ENCODE measurements around the gene FBLN1.
"Not testable (repeated sequence)": the region's sequence is repeated elsewhere in the genome, so short reads cannot be mapped to it uniquely, and the experiment has no call there.

DNA sequence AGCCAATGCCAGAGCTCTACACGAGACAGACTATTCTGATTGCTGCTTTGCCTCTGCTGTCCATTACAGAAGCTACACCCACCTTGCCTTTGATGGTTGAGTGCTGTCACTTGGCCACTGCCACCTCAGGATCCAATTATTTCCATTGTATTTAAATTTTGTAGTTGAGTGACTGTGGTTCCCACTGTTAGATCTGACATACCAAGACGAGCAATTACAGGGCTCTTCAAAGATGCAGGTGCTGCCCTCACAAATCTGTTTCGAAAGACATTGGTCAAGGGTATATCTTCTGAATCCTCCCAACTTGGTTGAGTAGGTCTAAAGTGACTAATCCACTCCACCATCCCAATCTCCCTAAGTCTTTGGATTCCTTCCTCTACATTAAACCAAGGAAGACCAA lies 57.4 kb downstream of the FBLN1 start:
- not testable (repeated sequence) for TF ChIP-seq CTCF (IDR thresholded peaks at IDR 0.05; ENCODE audit: low read length); EZH2 (IDR thresholded peaks at IDR 0.05; ENCODE audit: borderline replicate concordance, low read length)

Measured in OCI-LY1 (cell line).